GM23248 (cell line): Measurements from ENCODE around the gene DTX1.

ENCODE experiments used
- EZH2 ChIP-seq: fragments of 200-600 bp; sonication (generic); IDR thresholded peaks from 2 replicates; pipeline ENCODE4 v1.6.1; 2018; ENCODE audit warnings: antibody characterized with exemption, mild to moderate bottlenecking; ENCODE audit not compliant: insufficient read depth, poor library complexity, severe bottlenecking
- EZH2phosphoT487 ChIP-seq: fragments of 200-600 bp; sonication (generic); IDR thresholded peaks from 2 replicates; pipeline ENCODE4 v1.6.1; 2018; ENCODE audit warnings: antibody characterized with exemption, moderate library complexity, mild to moderate bottlenecking, low read depth; ENCODE audit not compliant: insufficient read depth

DNA sequence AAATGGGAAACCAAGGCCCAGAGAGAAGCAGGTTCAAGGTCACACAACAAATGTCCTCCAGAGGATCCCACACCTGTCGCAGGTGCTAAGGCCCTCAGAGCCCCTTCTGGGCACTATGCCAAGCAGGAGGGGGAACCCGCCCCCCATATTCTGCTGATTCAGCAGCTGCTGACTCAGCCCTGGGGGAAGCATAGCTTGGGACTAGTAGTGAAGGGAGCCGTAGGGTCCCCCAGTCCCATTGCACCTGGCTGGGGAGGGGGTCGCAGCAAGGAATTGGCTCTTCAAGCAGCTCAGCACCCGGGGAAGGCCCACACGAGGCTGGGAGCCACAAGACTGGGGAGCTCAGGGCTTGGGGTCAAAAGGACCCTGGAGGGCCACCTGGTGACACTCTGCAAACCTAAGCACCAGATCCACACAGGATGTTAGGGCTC is 78.0 kb downstream of the DTX1 start:
- TF ChIP-seq EZH2phosphoT487 (no peak), EZH2 (no peak)
